ENCODE results near the gene CDH23.

The CDH23 gene

GRCh38 chr10:71770789-71771188 is 374.1 kb downstream of the CDH23 start:
- DNase-seq (ENCODE audit: low read depth, low spot score) = no peak
- peaks cover 20% of the 10 kb centered on the region for H3K4me1 ChIP-seq (ENCODE audit: insufficient read depth, insufficient read length)
- H3K9me3 ChIP-seq (ENCODE audit: insufficient read depth, low read length) = no peaks in the 10 kb centered on the region
- no peaks in the 10 kb centered on the region for H3K36me3 ChIP-seq (ENCODE audit: insufficient read depth, insufficient read length, low read length)
- H3K27me3 ChIP-seq (ENCODE audit: insufficient read depth, insufficient read length) = peaks cover 41% of the 10 kb centered on the region
- no peak overlapping the region for H3K9ac ChIP-seq (ENCODE audit: insufficient read length, low read depth)
- H3K4me3 ChIP-seq (ENCODE audit: insufficient read length, low read depth) = no peak overlapping the region
- TF ChIP-seq SUZ12 (IDR thresholded peaks at IDR 0.05; ENCODE audit: extremely low read depth, insufficient read depth, insufficient read length) = no peak
- TF ChIP-seq YY1 (IDR thresholded peaks at IDR 0.05; ENCODE audit: insufficient read depth, insufficient read length) = no peak
- TF ChIP-seq ZNF274 (IDR thresholded peaks at IDR 0.05; ENCODE audit: low read depth, low read length) = no peak

GRCh38 chr10:71771204-71771603 is 374.5 kb downstream of the CDH23 start:
- Histone ChIP-seq H3K4me1 (ENCODE audit: insufficient read depth, insufficient read length) (peaks cover 18% of the 10 kb centered on the region), H3K27me3 (ENCODE audit: insufficient read depth, insufficient read length) (peaks cover 41% of the 10 kb centered on the region), H3K36me3 (ENCODE audit: insufficient read depth, insufficient read length, low read length) (no peaks in the 10 kb centered on the region), H3K9ac (ENCODE audit: insufficient read length, low read depth) (no peak overlapping the region), H3K4me3 (ENCODE audit: insufficient read length, low read depth) (no peak overlapping the region), H3K9me3 (ENCODE audit: insufficient read depth, low read length) (no peaks in the 10 kb centered on the region)
- no peak for DNase-seq (ENCODE audit: low read depth, low spot score)
- TF ChIP-seq YY1 (IDR thresholded peaks at IDR 0.05; ENCODE audit: insufficient read depth, insufficient read length) (no peak), ZNF274 (IDR thresholded peaks at IDR 0.05; ENCODE audit: low read depth, low read length) (no peak), SUZ12 (IDR thresholded peaks at IDR 0.05; ENCODE audit: extremely low read depth, insufficient read depth, insufficient read length) (no peak)

DNA sequence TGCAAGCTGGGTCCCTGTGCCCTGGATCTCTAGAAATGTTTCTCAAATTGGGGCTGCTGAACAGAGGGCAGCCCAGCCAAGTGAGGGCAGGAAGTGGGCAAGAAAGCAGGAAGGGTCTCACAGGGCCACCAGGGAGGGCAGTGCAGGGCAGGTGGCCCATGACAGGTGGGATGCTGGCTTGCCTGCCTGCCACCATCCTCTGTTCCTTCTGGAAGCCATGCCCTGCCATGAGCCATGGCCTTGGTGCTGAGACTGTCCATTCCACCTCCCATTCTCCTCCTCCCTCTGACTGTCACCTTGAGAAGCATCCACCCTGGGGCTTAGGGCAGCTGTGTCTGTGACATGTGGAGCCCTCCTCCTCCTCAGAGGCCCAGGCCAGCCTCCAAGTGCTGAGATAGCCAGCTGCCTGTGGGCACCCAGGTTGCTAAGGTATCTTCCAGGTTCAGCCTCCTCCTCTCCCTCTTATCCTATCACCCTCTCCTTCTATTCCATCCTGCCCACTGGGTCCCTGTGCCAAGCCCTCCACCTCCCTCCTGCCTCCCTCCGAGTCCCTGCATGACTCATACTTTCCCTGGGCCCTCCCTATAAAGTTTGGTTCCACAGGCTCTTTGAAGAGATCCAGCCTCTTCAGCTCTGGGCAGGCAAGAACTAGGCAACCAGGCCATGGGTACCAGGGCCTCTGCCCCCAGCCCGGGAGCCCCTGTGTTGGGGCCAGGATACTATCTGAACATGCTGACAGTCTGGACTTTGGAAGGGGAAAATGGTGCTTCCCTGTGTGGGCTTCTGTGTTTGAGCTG is 375.3 kb downstream of the CDH23 start:
- Histone ChIP-seq H3K9ac (ENCODE audit: insufficient read length, low read depth) (no peak overlapping the region), H3K9me3 (ENCODE audit: insufficient read depth, low read length) (no peaks in the 10 kb centered on the region), H3K27me3 (ENCODE audit: insufficient read depth, insufficient read length) (peaks cover 41% of the 10 kb centered on the region), H3K4me3 (ENCODE audit: insufficient read length, low read depth) (no peak overlapping the region), H3K36me3 (ENCODE audit: insufficient read depth, insufficient read length, low read length) (no peaks in the 10 kb centered on the region), H3K4me1 (ENCODE audit: insufficient read depth, insufficient read length) (peaks cover 18% of the 10 kb centered on the region)
- TF ChIP-seq ZNF274 (IDR thresholded peaks at IDR 0.05; ENCODE audit: low read depth, low read length) = no peak
- TF ChIP-seq SUZ12 (IDR thresholded peaks at IDR 0.05; ENCODE audit: extremely low read depth, insufficient read depth, insufficient read length) = no peak
- TF ChIP-seq YY1 (IDR thresholded peaks at IDR 0.05; ENCODE audit: insufficient read depth, insufficient read length) = no peak
- DNase-seq (ENCODE audit: low read depth, low spot score) = no peak

- peak overlapping the region; percentile 64 for H3K9ac ChIP-seq (ENCODE audit: insufficient read length, low read depth)
- TF ChIP-seq SUZ12 (IDR thresholded peaks at IDR 0.05; ENCODE audit: extremely low read depth, insufficient read depth, insufficient read length) = no peak
- no peak for TF ChIP-seq YY1 (IDR thresholded peaks at IDR 0.05; ENCODE audit: insufficient read depth, insufficient read length)
- TF ChIP-seq ZNF274 (IDR thresholded peaks at IDR 0.05; ENCODE audit: low read depth, low read length) = no peak
- peak overlapping the region; percentile 29 for H3K4me3 ChIP-seq (ENCODE audit: insufficient read length, low read depth)
- H3K36me3 ChIP-seq (ENCODE audit: insufficient read depth, insufficient read length, low read length) = no peaks in the 10 kb centered on the region
- H3K4me1 ChIP-seq (ENCODE audit: insufficient read depth, insufficient read length) = peaks cover 14% of the 10 kb centered on the region
- no peak for DNase-seq (ENCODE audit: low read depth, low spot score)
- H3K27me3 ChIP-seq (ENCODE audit: insufficient read depth, insufficient read length) = peaks cover 41% of the 10 kb centered on the region
- H3K9me3 ChIP-seq (ENCODE audit: insufficient read depth, low read length) = no peaks in the 10 kb centered on the region; the same call in 1 of the 2 replicates
These were observed 376.1 kb downstream of the CDH23 start for GRCh38 chr10:71772832-71773220.

DNA sequence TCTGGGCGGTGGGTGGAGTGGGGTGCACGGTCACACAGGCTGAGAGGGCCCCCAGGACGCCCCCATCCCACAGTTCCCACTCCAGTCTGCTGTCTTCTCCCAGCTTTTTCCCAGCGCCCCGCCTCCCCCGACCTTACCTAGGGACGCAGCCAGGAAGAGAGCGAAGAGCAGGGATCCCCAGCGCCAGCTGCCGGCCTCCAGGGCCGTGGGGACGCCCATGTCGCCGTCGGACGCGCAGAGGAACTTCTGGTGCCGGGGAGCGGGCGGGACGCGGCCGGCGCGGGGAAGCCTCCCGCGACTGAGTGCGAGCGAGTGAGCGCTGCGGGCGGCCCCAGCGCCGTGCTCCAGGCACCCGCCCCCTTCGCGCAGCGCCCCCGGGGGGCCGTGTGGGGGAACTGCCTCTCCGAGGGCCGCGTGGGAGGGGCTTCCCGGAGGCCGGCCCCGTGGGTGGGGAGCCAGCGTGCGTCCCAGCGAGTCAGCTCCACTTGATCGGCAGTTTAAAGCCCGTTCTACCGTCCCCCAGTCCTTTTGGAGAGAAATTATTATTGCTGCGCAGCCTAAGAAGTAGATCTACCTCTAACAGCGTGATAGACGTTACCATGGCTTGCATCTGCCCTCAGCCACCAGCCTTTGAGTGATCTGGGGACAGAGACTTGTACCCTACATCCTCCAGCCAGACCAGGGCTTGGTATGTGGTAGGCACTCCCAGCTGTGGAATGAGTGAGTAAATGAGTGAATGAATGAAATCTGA is 376.7 kb downstream of the CDH23 start, which contains the start of gene VSIR:
Gene VSIR, minus strand, starts transcription at position 300 of the 751 bp plus-strand sequence. Its CDS starts 81 bp downstream, at position 219.
- H3K27me3 ChIP-seq (ENCODE audit: insufficient read depth, insufficient read length) = peaks cover 41% of the 10 kb centered on the region
- H3K4me3 ChIP-seq (ENCODE audit: insufficient read length, low read depth) = peak within 1 kb of the TSS; percentile 29
- no peaks in the 10 kb centered on the region; the same call in 1 of the 2 replicates for H3K9me3 ChIP-seq (ENCODE audit: insufficient read depth, low read length)
- TF ChIP-seq ZNF274 (IDR thresholded peaks at IDR 0.05; ENCODE audit: low read depth, low read length) (no peak), YY1 (IDR thresholded peaks at IDR 0.05; ENCODE audit: insufficient read depth, insufficient read length) (no peak), SUZ12 (IDR thresholded peaks at IDR 0.05; ENCODE audit: extremely low read depth, insufficient read depth, insufficient read length) (no peak)
- H3K9ac ChIP-seq (ENCODE audit: insufficient read length, low read depth) = peak within 1 kb of the TSS; percentile 64
- no peaks in the 10 kb centered on the region for H3K36me3 ChIP-seq (ENCODE audit: insufficient read depth, insufficient read length, low read length)
- peaks cover 12% of the 10 kb centered on the region for H3K4me1 ChIP-seq (ENCODE audit: insufficient read depth, insufficient read length)
- no peak for DNase-seq (ENCODE audit: low read depth, low spot score)

DNA sequence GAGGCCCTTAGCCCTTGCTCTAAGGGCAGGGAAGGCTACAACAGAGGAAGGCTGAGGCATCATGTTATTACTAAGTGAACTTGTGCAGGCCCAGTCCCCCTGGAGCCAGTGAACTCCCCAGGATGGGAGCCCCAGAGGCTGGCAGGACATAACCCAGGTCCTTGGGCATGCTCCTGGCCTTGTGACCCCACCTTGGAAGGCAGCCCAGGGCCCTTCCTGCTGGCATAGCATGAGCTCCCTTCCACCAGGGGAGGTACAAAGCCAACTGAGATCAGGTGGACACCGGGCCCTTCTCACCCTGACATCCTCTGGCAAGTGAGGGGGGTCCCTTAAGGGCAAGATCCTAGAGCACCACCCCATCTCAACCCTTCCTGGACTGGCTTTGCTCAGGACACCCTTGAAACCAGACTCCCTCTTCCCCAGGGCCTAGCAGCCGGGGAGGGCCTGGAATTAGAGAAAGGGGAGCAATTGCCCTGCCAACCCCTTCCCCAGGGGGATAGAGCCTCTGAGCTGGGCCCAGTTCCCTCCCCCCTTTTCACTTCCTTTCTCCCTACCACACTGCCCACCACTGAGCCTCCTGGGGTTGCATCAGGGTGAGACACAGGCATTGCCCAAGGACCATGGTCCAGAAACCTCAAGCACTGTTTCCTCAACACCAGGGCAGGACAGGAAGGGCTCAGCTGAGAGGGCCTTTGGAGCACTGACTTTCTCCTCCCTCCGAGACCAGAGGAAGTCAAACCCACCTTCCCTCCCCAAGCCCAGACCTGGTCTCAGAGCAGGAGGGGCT is 378.4 kb downstream of the CDH23 start:
- no peak for DNase-seq (ENCODE audit: low read depth, low spot score)
- TF ChIP-seq SUZ12 (IDR thresholded peaks at IDR 0.05; ENCODE audit: extremely low read depth, insufficient read depth, insufficient read length) (no peak), ZNF274 (IDR thresholded peaks at IDR 0.05; ENCODE audit: low read depth, low read length) (no peak), YY1 (IDR thresholded peaks at IDR 0.05; ENCODE audit: insufficient read depth, insufficient read length) (no peak)
- Histone ChIP-seq H3K36me3 (ENCODE audit: insufficient read depth, insufficient read length, low read length) (no peaks in the 10 kb centered on the region), H3K9me3 (ENCODE audit: insufficient read depth, low read length) (no peaks in the 10 kb centered on the region; the same call in 1 of the 2 replicates), H3K4me1 (ENCODE audit: insufficient read depth, insufficient read length) (peaks cover 12% of the 10 kb centered on the region), H3K27me3 (ENCODE audit: insufficient read depth, insufficient read length) (peaks cover 41% of the 10 kb centered on the region), H3K9ac (ENCODE audit: insufficient read length, low read depth) (no peak overlapping the region), H3K4me3 (ENCODE audit: insufficient read length, low read depth) (no peak overlapping the region)

Measured in NT2/D1 (cell line).